Coronary artery (tissue), 2 donors: ENCODE data around the gene DROSHA.
A peak's percentile ranks its signal among the peaks of the same experiment; 100 is the strongest.
"Not testable (repeated sequence)": the region's sequence is repeated elsewhere in the genome, so short reads cannot be mapped to it uniquely, and the experiment has no call there.

ENCODE experiments used
- DNase-seq: peaks from one replicate; pipeline ENCODE4 v3.0.0-alpha.2; 2017; ENCODE audit warnings: low spot score
- H3K27ac ChIP-seq, 2 donors: fragments of 200-600 bp; sonication (generic); one replicate each; pipeline ENCODE4 v1.5.1; 2016 to 2019
- H3K4me3 ChIP-seq: fragments of 200-600 bp; sonication (generic); 2 replicates; pipeline ENCODE4 v1.5.1; 2016; ENCODE audit warnings: mild to moderate bottlenecking, moderate library complexity
- CTCF ChIP-seq: fragments of 200-600 bp; sonication (generic); IDR thresholded peaks from one replicate; pipeline ENCODE4 v1.5.1; 2019; ENCODE audit warnings: antibody characterized with exemption

Gene DROSHA

DNA sequence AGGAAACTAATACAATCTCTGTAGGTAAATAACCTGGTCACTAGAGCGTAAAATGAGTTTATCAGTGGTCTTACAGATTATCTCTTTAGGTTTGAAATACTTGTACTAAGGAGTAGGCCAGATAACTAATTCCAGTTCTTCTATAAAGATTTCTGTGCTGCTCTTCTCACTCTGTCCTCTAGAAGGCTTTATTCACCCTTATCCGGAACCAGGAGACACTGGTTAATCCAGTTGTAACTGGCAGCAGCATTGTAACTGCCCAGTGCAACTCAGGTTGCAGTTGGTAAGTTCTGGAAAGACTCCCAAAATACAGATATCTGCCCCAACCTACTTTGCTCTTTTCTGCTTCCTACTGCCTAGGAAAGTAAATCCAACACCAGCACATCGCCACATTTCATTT lies 20.0 kb upstream of the DROSHA start:
- Histone ChIP-seq H3K27ac (no peak overlapping the region), H3K4me3 (no peak overlapping the region)
- no peak for TF ChIP-seq CTCF
- no peak for DNase-seq

GRCh38 chr5:31549114-31549513 lies 17.2 kb upstream of the DROSHA start:
- H3K4me3 ChIP-seq, DNase-seq: not testable (repeated sequence)

GRCh38 chr5:31537851-31538250 lies 6.0 kb upstream of the DROSHA start:
- TF ChIP-seq CTCF: no peak
- Histone ChIP-seq H3K27ac (no peak overlapping the region), H3K4me3 (no peak overlapping the region)
- no peak for DNase-seq

More at GRCh38 chr5:31549114-31549513, 17.2 kb upstream of the DROSHA start:
- H3K27ac ChIP-seq: not testable (repeated sequence)

GRCh38 chr5:31537349-31537748 lies 5.5 kb upstream of the DROSHA start:
- DNase-seq: no peak
- no peak overlapping the region for H3K27ac ChIP-seq
- H3K4me3 ChIP-seq: no peak overlapping the region
- TF ChIP-seq CTCF: no peak

DNA sequence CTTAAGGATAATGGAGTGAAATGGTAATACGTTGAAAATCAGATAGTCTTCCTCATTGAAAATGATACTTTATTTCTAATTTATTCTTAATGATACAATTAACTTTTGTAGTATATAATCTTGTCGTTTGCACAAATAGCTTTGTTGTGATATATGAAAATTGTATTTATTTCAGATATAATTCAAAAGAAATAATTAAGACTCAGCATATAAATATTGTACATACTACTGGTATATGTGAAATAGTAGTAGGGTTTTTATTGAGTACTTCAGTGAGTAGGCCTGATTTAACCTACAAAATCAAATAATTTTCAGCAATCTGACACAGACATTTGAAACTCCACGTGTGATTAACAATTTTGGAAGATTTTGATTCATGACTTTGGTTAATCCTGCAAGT lies 5.0 kb upstream of the DROSHA start:
- no peak overlapping the region for H3K4me3 ChIP-seq
- H3K27ac ChIP-seq: no peak overlapping the region
- DNase-seq: no peak
- no peak for TF ChIP-seq CTCF

DNA sequence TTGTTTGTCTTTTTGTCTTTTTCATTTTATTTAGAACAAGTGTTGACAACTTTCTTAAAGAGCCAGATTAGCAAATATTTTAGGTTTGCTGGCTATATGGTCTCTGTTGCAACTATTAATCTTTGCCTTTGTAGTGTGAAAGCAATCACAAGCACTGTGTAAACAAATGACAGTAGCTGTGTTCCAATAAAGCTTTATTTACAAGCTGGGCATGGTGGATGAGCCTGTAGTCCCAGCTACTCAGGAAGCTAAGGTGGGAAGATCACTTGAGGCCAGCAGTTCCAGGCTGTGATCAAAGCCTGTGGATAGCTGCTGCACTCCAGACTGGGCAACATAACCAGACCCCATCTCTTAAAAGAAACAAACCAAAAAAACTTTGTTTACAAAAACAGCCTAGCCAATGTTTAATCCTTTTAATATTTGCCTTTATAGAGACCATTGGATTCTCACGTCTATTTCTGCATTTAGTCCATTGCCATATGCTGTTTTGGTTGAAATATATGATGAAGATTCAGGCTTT lies 2.7 kb upstream of the DROSHA start:
- Histone ChIP-seq H3K4me3 (no peak overlapping the region), H3K27ac (no peak overlapping the region)
- no peak for TF ChIP-seq CTCF
- no peak for DNase-seq

DNA sequence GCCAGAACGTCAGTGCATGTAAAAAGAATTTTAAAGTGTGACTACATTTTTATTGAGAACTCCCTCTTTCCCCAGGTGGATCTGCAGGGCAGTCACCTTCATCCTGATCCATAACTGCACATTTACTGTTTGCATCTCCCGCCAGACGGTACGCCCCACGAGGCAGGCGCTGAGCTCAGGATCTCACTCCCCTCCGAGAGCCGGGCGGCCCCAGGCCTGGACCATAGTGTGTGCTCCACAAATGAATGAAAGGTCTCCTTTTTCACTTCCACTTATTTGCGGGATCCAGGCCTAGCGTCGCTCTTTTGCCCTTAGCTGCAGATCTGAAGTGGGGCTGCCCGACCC lies 378 bp downstream of the DROSHA start:
- no peak for DNase-seq
- TF ChIP-seq CTCF: no peak
- H3K27ac ChIP-seq: peak overlapping the region; percentile 9 to 51
- peak overlapping the region; percentile 85 for H3K4me3 ChIP-seq
